Measurements from ENCODE around the gene POLR1E.

The POLR1E gene, protein sequence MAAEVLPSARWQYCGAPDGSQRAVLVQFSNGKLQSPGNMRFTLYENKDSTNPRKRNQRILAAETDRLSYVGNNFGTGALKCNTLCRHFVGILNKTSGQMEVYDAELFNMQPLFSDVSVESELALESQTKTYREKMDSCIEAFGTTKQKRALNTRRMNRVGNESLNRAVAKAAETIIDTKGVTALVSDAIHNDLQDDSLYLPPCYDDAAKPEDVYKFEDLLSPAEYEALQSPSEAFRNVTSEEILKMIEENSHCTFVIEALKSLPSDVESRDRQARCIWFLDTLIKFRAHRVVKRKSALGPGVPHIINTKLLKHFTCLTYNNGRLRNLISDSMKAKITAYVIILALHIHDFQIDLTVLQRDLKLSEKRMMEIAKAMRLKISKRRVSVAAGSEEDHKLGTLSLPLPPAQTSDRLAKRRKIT

DNA sequence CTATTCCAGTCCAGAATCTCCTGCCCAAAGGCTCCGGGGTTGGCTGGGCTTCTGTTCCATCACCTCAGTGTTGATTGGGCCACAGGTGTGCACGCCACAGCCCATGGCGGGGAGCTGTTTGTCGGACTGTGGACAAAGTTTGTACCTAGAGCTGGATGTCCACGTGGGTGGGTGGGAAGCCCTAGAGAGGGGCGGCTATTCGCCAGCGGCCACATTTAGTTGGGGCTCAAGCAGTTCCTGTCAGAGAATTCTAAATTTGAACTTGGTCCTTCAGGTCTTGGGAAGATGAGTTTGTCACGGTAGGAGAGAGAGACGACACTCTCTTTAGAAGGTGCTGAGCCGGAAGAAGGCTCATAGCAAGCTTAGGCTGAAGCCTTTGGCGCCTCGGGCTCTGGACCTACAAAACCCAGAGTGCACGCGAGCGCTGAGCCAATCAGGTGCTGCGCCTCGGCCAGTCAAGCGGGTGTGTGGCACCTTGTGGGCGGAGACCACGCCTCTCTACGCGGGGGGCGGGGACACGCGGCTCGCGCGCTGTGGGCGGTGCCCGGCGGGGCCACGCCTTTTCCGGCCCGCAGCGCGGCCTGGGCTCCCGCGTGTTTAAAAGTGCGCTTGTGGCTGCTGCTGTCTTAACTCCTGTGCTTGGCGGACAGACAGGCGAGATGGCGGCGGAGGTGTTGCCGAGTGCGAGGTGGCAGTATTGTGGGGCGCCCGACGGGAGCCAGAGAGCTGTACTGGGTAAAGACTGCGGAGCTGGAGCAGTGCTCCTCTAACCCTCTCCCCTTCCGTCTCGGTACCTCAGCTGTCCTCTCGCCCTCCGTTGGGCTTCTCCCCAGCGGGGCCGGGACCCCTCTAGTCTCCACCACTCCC is at the start of gene POLR1E:
Gene POLR1E (plus strand): TSS at position 560 of the 867 bp plus-strand sequence. CDS start 100 bp downstream, at position 660.
- DNase-seq, result peak; percentile 80

DNA sequence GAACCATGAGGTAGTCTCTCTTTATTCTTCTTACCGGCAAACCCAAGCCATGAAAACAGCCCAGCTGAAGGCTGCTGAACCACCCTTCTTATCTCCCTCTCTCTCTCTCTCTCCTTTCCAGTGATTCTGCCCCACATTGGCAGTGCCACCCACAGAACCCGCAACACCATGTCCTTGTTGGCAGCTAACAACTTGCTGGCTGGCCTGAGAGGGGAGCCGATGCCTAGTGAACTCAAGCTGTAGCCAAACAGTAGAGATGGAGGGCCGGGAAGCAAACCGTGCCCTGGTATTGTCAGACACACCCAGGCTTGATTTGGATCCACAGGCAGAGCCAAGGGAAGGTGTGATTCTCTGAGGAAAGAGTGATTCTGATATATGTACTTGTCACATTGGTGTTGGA is 49.2 kb upstream of the POLR1E start:
- no peak for DNase-seq

DNA sequence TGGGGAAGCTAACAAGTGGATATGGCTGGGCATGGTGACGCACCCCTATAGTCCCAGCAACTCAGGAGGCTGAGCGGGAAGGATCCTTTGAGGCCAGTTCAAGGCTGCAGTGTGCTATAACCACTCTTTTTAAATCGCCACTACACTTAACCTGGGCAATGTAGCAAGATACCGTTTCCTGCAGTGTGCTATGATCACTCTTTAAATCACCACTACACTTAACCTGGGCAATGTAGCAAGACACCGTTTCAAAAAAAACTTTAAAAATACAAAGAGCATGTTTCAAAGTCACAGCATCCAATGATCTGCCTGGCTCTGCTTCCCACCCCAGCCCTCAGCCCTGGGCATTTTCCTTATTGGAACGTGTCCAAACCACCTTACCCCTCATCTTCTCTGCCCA is 48.7 kb upstream of the POLR1E start:
- no peak for DNase-seq

DNA sequence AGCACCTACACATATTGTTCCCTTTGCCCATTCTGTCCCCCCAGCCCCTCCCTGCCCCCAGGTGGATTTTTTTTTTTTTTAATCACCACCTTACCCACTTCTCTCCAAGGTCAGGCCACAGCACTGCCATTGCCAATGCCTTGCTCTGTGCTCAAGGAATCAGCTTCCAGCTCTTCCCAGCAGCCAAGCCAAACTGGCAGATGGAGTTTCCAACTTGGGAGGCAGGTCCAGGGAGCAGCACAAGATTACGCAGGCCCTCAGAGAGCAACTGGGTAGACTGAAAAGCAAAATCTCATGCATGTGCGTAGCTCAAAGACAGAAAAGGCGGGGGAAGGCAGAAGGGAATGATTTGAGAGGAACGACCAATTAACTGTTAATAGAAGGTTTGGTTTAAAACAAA is 48.1 kb upstream of the POLR1E start:
- no peak for DNase-seq

DNA sequence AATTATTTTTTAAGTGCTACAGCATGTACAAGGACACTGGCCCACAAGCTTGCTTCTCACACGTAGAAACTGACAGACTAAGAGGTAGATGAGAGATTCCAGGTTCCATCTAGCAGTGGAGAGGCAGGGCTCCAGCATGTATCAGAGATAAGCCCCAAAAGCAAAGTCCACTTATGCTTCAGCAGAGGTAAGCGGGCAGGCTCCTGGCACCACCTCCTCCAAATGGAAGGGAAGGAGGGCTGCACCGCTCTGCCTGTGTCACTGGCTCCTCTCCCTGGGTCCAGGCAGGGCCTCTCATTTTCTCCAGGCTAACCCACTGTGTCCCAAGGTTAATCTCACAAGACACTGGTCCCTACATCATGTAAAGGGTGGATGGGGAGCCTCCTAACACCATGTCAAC is 47.4 kb upstream of the POLR1E start:
- no peak for DNase-seq

DNA sequence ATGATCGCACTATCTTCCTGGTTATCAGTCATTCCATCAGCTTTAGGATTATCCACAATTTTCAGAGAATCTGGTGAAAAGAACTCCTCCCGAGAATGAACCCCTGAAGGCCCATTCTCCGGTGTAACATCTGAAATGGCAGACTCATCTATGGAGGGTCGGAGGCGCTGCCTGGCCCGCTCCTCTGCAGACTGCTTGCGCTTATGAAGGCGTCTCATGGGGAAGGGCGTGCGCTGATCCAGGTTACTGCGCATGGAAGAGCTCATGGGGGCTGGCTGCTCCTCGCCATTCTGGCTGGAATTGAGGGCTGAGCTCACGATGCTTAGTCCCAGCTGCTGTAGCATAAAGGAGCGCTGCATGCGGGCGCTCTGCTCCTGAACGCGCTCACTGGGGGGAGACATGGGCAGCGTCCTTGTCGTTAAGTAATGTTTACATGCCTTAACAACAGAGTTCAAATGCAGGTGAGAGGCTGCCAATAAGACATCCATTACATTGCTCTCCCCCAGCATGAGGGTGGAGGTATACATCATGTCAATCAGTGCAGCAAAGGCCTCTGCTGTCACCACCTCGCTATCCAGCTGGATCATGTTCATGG is 43.9 kb upstream of the POLR1E start:
- no peak for DNase-seq

DNA sequence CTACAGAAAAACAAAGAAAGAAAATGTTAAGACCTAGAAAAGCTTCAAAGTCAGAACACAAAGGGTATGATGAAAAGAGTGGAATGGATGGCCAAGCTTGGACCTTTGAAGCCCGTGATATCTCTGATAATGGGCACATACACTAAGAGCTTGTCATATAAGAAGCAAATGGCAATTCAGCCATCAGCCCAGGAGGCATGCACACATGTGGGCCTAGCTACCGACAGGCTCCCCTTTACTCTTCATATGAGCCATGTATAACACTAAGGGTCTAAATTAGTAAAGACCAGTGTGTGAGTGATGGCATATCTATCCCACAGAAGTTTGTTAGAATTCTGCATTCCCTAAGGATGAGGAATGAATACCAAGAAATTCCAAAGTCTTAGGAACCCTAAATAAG is 43.2 kb upstream of the POLR1E start:
- DNase-seq, result no peak

DNA sequence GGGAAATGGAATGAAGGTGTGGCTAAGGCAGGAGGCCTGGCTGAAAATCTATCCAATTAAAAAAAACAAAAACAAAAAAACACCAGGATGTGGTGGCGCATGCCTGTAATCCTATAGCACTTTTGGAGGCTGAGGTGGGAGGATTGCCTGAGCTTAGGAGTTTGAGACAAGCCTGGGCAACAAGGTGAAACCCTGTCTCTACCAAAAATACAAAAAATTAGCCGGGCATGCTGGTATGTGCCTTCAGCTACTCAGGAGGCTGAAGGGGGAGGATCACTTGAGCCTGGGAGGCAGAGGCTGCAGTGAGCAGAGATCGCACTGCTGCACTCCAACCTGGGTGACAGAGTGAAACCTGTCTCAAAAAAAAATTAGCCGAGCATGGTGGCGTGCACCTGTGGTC is 42.2 kb upstream of the POLR1E start:
- DNase-seq, result no peak

DNA sequence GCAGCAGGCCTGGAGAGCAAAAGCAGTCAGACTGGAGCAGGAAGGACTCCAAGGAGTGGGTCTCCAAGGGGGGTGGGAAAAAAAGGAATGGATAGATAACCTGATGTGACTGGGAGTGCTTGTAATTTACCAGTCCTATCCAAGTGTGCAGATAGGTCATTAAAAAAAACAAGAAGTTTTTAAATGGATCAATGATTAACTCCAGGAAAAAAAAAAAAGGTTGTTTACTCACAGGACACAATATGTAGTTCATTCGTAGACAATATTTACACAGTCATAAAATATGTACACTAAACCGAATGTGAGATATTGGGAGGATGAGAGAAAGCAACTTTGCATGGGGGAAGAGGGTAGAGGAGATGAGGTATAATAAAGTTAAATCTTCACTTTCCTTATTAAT is 40.9 kb upstream of the POLR1E start:
- no peak for DNase-seq

DNA sequence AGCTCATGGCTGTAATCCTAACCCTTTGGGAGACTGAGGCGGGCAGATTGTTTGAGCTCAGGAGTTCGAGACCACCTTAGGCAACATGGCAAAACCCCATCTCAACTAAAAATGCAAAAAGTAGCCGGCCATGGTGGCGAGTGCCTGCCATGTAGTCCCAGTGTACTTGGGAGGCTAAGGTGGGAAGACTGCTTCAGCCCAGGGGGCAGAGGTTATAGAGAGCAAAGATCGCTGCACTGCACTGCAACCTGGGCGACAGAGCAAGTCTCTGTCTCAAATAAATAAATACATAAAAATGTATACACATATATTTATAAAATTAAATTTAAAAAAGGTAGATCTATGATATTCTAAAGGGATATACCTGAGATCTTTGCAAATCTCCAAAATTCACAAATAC is 39.9 kb upstream of the POLR1E start:
- no peak for DNase-seq

DNA sequence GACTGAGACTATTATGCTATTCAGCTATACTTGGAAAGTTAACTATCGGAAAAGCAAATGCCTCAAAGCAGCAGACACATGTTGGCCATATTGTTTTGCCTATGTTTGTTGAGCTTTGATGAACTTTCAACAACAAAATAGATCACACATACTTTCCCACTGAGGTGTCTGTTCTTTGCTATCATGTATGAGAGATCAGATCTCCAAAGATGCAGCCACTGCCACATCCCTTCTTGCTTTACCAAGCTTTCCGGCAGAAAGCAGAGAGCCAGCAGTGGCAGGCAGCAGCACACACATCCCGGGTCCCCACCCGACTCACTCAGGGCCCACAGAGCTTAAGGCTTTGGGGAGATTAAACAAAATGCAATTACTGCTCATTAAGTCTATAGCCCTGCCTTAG is 39.3 kb upstream of the POLR1E start:
- no peak for DNase-seq

DNA sequence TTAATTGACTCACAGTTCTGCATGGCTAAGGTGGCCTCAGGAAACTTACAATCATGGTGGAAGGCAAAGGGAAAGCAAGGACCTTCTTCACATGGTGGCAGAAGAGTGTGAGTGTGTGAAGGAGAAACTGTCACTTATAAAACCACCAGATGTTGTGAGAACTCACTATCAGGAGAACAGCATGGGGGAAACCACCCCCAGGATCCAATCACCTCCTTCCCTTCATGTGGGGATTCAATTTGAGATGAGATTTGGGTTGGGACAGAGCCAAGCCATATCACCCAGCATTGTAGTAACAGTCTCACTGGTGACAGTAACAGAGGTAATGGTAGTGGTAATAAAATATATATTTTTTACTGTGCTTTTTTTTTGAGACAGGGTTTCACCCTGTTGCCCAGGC is 38.6 kb upstream of the POLR1E start:
- DNase-seq, result no peak

DNA sequence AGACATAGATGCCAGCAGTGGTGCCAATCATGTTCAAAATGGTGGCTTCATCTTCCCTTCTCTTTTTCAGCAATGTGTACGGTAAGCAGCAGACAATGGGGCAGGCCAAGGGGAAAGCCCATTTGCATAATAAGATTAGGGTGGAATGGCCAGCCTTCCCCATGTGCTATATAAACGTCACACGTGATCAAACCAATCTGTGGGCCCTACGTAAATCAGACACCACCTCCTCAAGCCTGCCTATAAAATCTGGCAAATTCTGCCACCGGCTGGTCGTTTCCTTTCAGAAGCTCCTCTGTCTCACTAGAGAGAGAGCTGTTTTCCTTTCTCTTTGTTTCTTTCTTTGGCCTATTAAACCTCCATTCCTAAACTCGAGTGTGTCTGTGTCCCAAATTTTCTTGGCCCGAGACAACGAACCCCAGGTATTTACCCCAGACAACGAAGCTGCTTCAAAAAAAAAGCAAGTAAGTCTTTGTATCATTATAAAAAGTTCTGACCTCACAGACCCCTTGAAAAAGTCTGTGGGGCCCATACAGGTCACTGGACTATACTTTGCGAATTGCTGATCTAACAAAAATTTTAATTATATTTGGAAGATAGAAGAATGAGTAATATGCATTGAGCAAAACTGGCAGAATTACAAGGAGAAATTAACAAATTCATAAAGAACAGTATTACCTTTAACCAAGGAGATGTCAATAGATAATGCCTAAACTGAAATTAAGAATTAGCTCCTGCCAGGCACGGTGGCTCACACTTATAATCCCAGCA is 35.7 kb upstream of the POLR1E start:
- no peak for DNase-seq

DNA sequence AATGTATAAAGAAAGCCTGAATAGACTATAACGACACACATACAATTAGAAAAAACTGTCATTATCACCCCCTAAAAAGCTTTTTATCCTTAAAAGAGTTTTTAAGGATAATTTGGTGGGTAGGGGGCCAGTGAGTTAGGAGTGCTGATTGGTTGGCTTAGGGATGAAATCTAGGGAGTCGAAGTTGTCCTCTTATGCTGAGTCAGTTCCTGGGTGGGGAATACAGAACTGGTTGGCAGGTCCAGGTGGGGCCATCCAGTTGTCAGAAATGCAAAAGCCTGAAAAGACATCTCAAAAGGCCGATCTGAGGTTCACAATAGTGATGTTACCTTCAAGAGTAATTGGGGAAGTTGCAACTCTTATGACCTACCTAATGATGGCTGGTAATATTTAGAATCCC is 34.1 kb upstream of the POLR1E start:
- DNase-seq, result no peak

DNA sequence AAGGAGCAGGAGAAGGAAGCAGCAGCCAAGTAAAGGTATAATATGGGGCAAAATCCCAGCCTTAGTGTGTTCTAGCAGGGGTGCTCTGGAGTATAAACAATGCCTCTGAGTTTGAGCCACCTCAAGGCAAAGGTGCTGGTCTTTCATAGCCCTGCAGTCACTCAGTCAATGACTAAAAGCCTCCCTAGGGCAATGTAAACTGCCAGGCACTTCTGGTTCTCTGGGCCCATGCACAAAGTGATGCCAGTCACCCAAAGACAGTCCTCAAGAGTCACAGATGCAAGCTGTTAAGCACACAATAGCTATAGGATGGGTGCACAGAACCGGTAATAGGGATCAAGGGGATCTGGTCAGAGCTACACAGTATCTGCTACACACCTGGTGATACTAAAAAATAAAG is 33.1 kb upstream of the POLR1E start:
- peak; percentile 41 for DNase-seq

DNA sequence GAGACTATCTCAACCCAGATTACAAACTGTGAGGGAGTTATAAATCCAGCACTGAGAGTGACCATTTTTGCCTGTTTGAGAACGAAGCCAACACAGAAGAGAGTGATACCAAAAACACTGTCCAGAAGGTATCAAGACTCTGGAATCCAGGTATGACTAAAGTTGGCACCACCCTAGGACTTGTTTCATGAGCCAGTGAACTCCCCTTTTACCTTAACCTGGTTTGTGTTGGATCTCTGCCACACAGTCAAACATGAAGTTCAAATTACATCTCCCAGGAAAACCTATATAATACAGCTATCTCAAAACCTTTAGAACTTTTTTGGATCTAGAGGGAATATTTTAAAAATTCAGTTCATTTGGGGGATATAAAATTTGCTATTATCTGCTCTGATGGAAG is 31.9 kb upstream of the POLR1E start:
- peak; percentile 9 for DNase-seq

DNA sequence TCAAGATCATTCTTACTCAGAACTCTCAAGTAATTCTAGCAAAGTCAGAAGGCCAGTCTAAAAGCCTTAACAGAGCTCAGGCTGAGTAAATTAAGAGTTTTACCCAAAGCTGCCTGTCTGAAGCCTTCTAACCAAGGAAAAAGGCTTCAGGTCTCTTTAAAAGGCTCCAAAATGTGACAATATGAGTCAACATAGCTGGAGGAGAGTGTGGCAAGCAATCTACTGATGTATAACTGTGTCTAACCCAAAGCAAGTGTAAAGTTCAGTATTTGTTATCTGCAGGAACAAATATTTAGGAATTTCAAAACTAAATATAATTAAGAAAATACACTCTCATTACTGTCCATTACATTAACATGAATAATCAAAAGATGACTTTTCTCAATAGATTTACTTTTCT is 31.5 kb upstream of the POLR1E start:
- no peak for DNase-seq

DNA sequence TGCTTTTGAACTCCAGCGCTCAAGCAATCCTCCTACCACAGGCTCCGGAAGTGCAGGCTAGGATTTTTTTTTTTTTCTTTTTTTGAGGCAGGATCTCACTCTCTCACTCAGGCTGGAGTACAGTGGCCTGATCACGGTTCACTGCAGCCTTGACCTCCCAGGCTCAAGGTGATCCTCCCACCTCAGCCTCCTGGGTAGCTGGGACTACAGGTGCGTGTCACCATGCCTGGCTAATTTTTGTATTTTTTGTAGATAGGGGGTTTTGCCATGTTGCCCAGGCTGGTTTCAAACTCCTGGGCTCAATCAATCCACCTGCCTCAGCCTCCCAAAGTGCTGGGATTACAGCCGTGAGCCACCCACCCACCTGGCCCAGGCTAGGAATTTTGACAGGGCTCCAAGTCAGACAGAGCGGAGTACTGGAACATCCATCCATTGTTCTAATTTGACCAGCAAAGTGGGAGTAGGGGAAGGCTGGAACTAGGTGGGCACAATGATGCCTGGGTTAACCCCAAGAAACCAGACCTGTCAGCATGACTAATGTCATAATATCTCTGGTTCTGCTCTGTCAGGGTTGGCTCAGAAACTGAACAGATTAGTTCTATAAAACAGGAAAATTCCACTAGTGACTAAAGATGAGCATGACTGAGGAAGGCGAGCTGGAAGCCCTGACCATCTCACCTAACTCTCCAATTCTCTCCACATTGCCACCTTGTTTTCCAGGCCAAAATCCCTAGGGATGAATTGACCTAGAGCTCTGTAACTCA is 29.7 kb upstream of the POLR1E start:
- no peak for DNase-seq

DNA sequence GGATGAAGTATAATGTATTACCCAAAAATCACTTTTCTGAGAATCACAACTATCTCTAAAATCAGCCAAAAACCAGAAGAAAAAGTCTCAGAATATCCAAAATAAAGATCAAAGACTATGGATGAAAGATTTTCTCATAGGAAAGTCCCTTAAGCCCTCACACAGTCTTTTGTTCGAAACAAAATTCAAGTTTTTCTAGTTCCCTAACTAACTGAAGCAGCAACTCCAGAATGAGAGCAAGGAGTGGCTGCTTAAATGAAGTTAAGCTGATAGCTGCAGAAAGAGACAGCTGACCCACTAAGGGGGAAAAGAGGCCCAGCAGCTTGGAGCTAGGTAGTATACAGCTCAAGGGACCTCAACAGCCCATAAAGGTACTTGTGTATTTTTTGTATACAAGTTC is 28.9 kb upstream of the POLR1E start:
- no peak for DNase-seq

DNA sequence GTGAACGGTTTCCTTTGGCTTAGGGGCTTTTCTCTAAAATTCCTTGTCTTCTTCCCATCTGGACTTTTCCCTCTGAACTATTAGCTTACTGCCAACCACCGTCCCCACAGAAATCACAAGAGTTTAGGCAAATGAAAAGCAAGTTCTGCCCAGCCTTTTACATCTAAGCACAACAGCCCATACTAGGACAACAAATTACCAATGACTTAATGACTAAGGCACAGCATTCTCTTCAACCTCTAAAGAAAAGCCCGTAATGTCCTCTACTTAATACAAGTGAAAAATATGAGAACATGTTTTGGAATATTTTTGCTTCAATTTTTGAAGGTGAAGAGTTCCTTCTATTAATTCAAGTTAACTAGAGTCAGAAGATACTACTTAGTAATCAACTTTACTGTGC is 21.7 kb upstream of the POLR1E start:
- DNase-seq, result no peak

DNA sequence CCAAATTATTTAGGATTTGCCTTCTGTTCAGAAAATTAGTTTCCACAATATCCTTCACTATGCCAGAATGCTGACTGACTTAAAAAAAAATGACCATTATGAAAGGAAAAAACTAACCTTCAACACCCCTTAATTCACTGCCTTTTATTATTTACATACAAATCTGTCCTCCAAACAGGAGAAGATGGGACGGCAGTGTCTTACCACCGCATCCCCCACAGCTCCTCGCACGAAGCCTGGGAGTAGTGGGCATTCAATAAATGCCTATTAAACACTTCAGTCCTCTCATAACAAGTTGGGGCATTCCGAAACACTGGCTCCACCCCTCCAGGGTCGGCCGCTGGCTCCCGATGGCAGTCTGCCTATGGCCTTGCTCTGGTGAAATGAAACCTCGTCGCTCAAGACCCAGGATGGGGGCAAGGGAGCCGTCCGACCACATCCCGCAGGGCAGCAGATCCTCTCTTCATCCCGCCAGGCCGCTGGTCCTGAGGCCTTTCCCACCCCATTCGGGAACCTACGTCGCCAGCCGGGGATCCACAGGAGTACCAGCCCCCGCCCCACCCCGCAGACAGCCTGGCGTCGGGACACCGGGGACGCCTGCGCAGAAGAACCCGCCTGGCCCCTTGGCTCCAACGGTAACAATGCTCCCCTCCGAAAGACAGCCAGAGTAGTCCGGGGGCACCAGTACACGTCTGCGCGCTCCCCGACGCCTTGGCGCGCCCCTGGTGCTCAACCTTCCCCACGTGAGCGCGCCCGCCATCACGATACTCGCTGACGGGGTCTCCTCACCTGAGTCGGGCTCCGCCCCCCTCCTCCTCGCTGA is 21.1 kb upstream of the POLR1E start:
- peak; percentile 92 for DNase-seq

Measured in NCI-H2171 treated with DMSO at 0.1 percent for 48 hours (cell line).